SK-N-SH (cell line): Measurements from ENCODE around the gene RPL12. TPM values are rescaled to one million over a fixed set of nuclear protein-coding genes. Genes with fewer than 3 reads are reported as not detected.

Experiments used
- CTCF ChIA-PET: fragments of 300-600, 350-600 bp; formaldehyde crosslinking; extraction: SDS; loops from one replicate; lab custom pipeline; 2021; lab: Yijun Ruan, JAX
- POLR2A ChIA-PET: fragments of 350-600 bp; sonication (Branson Sonifier 250); formaldehyde crosslinking; extraction: SDS; loops from one replicate; lab custom pipeline; 2020; ENCODE audit warnings: antibody characterized with exemption, inconsistent platforms; lab: Yijun Ruan, JAX
- DNase-seq: peaks from one replicate; pipeline ENCODE4 v3.0.0; 2012
- H2AFZ ChIP-seq: fragments of 200-600 bp; sonication (generic); 2 replicates; pipeline ENCODE4 v1.8.1; 2016; ENCODE audit warnings: antibody characterized with exemption, mild to moderate bottlenecking, low read depth
- H3F3A ChIP-seq: fragments of 200-600 bp; sonication (generic); replicated peaks from 2 replicates; pipeline ENCODE3; 2016; ENCODE audit warnings: antibody characterized with exemption, mild to moderate bottlenecking; ENCODE audit not compliant: insufficient read depth
- H3K27ac ChIP-seq, 2 experiments: fragments of 200-500 bp in 1 of 2; fragments of 200-600 bp in 1 of 2; sonication (Bioruptor generic) in 1 of 2; sonication (generic), shearing (Covaris generic) in 1 of 2; 2 replicates each; pipeline versions ENCODE4 v1.5.1 to v1.6.1; 2014 to 2016; ENCODE audit warnings: low read depth in 2 of 2, inconsistent platforms in 1 of 2, low read length in 1 of 2, mild to moderate bottlenecking in 1 of 2, mixed read lengths in 1 of 2
- H3K27me3 ChIP-seq: fragments of 200-600 bp; sonication (generic), shearing (Covaris generic); 2 replicates; pipeline ENCODE4 v1.6.1; 2016; ENCODE audit warnings: mixed run types; ENCODE audit not compliant: insufficient read depth
- H3K36me3 ChIP-seq, 2 experiments: fragments of 200-500 bp in 1 of 2; fragments of 200-600 bp in 1 of 2; sonication (Bioruptor generic) in 1 of 2; sonication (generic) in 1 of 2; replicated peaks in 1 of 2; 2 replicates each; pipeline versions ENCODE3 to v1.5.1; 2014 to 2016; ENCODE audit warnings: low read length in 1 of 2, mild to moderate bottlenecking in 1 of 2; ENCODE audit not compliant: insufficient read depth in 2 of 2, control insufficient read depth in 1 of 2
- H3K4me1 ChIP-seq, 2 experiments: fragments of 200-500 bp in 1 of 2; fragments of 200-600 bp in 1 of 2; sonication (Bioruptor generic) in 1 of 2; sonication (generic), shearing (Covaris generic) in 1 of 2; 2 replicates each; pipeline versions ENCODE4 v1.5.1 to v1.6.1; 2014 to 2016; ENCODE audit warnings: low read depth in 1 of 2, low read length in 1 of 2, mixed run types in 1 of 2; ENCODE audit not compliant: insufficient read depth in 2 of 2, control insufficient read depth in 1 of 2
- H3K4me2 ChIP-seq: fragments of 200-600 bp; sonication (generic), shearing (Covaris generic); 2 replicates; pipeline ENCODE4 v1.6.1; 2017; ENCODE audit warnings: mixed run types
- H3K4me3 ChIP-seq, 2 experiments: fragments of 200-500 bp in 1 of 2; fragments of 200-600 bp in 1 of 2; sonication (Bioruptor generic) in 1 of 2; sonication (generic), shearing (Covaris generic) in 1 of 2; 2 replicates each; pipeline versions ENCODE4 v1.5.1 to v1.8.1; 2014 to 2016; ENCODE audit warnings: low read depth in 2 of 2, inconsistent platforms in 1 of 2, low read length in 1 of 2, mild to moderate bottlenecking in 1 of 2, mixed read lengths in 1 of 2, moderate library complexity in 1 of 2
- H3K79me2 ChIP-seq: fragments of 200-600 bp; sonication (generic); 2 replicates; pipeline ENCODE4 v1.8.1; 2017; ENCODE audit warnings: mild to moderate bottlenecking; ENCODE audit not compliant: insufficient read depth
- H3K9ac ChIP-seq: fragments of 200-600 bp; sonication (generic); 2 replicates; pipeline ENCODE4 v1.6.1; 2017; ENCODE audit warnings: mixed run types
- H3K9me2 ChIP-seq: fragments of 200-600 bp; sonication (generic); 2 replicates; pipeline ENCODE4 v1.6.1; 2017; ENCODE audit warnings: mixed run types
- H3K9me3 ChIP-seq: fragments of 200-600 bp; sonication (generic); 2 replicates; pipeline ENCODE4 v1.6.1; 2017; ENCODE audit warnings: mixed run types, mild to moderate bottlenecking, moderate library complexity
- H4K20me1 ChIP-seq: fragments of 200-600 bp; sonication (generic); 2 replicates; pipeline ENCODE4 v1.6.1; 2017; ENCODE audit warnings: mild to moderate bottlenecking, mixed run types; ENCODE audit not compliant: insufficient read depth
- CTCF ChIP-seq: fragments of 200-600 bp; sonication (generic); IDR thresholded peaks from 2 replicates; pipeline ENCODE4 v1.6.1; 2017; ENCODE audit warnings: antibody characterized with exemption, mild to moderate bottlenecking, moderate library complexity
- FOSL2 ChIP-seq: IDR thresholded peaks from 2 replicates; pipeline ENCODE4 v1.4.0; 2012; ENCODE audit warnings: low read depth, mild to moderate bottlenecking, moderate library complexity, borderline replicate concordance
- IRF3 ChIP-seq: fragments of 150-350 bp; IDR thresholded peaks from 2 replicates; pipeline ENCODE4 v1.6.1; 2016; ENCODE audit warnings: mild to moderate bottlenecking, low read depth, low read length
- PBX3 ChIP-seq: IDR thresholded peaks from 2 replicates; pipeline ENCODE4; 2012
- RFX5 ChIP-seq: IDR thresholded peaks from 2 replicates; pipeline ENCODE4 v1.6.1; 2012; ENCODE audit warnings: mild to moderate bottlenecking, improper control_type of control experiment, low read length
- SIN3A ChIP-seq: IDR thresholded peaks from 2 replicates; pipeline ENCODE4 v1.6.1; 2012; ENCODE audit warnings: low read depth, mild to moderate bottlenecking, low read length, moderate library complexity, borderline replicate concordance
- SMC3 ChIP-seq: IDR thresholded peaks from 2 replicates; pipeline ENCODE4 v1.6.1; 2012; ENCODE audit warnings: low read depth, low read length, improper control_type of control experiment
- TCF12 ChIP-seq: IDR thresholded peaks from 2 replicates; pipeline ENCODE4 v1.4.0; 2012
- TEAD4 ChIP-seq: IDR thresholded peaks from 2 replicates; pipeline ENCODE4 v1.4.0; 2012; ENCODE audit warnings: mild to moderate bottlenecking, borderline replicate concordance; ENCODE audit not compliant: insufficient read depth
- ZBTB33 ChIP-seq: IDR thresholded peaks from 2 replicates; pipeline ENCODE4 v1.4.0; 2012; ENCODE audit warnings: low read depth, borderline replicate concordance
- WGBS: methylation state at CpG from one replicate; pipeline ENCODE4 v1.1.6; 2017; ENCODE audit warnings: low lambda C conversion rate; 5-methylcytosine and 5-hydroxymethylcytosine counted together
- polyA plus RNA-seq, 3 experiments: library from polyadenylated mRNA; depleted of rRNA; stranded (reverse); fragments of >200 nt; gene quantifications; 2 replicates each; pipeline ENCODE4 v1.2.3, GENCODE V29; 2012

Gene RPL12
- polyA plus RNA-seq, 1 of the 3 experiments (the other 2 are of a cell fraction): 3,270 TPM

- no peak for TF ChIP-seq TCF12
These were observed 41.4 kb upstream of the RPL12 start (continued) for GRCh38 chr9:127492616-127493015.

GRCh38 chr9:127491516-127491915 is 40.3 kb upstream of the RPL12 start:
- no peak overlapping the region for H3K27ac ChIP-seq
- H2AFZ ChIP-seq: no peak overlapping the region
- H4K20me1 ChIP-seq: no peaks in the 10 kb centered on the region
- H3K4me3 ChIP-seq: no peak overlapping the region
- ChIA-PET POLR2A (no interaction called here), CTCF (interaction anchor here (0.5 to 3.7 kb wide), 3 partner anchors 12 to 69 kb away, joined by 3 to 25 read pairs (median 4); no protein-coding TSS in a partner anchor)
- H3K27me3 ChIP-seq: no peaks in the 10 kb centered on the region
- H3K9me2 ChIP-seq: no peaks in the 10 kb centered on the region
- WGBS: 85% methylated on average over 4 of the region's 10 CpGs
- no peak for DNase-seq
- H3K79me2 ChIP-seq: no peaks in the 10 kb centered on the region
- H3K4me2 ChIP-seq: no peak overlapping the region
- H3F3A ChIP-seq: peaks cover 31% of the 10 kb centered on the region
- H3K9ac ChIP-seq: no peak overlapping the region
- H3K9me3 ChIP-seq: no peaks in the 10 kb centered on the region
- H3K36me3 ChIP-seq: peaks cover 3 to 37% of the 10 kb centered on the region in 2 experiments
- H3K4me1 ChIP-seq: peaks cover 11 to 13% of the 10 kb centered on the region in 2 experiments; a peak in 2 of 4 replicates
- TF ChIP-seq PBX3 (no peak), SMC3 (no peak), TEAD4 (no peak)

- Histone ChIP-seq H3K27me3 (no peaks in the 10 kb centered on the region), H3K4me2 (no peak overlapping the region), H3K9me3 (no peaks in the 10 kb centered on the region), H3K4me1 (peaks cover 4 to 6% of the 10 kb centered on the region in 2 experiments; a peak in 2 of 4 replicates), H4K20me1 (no peaks in the 10 kb centered on the region), H2AFZ (no peak overlapping the region), H3K4me3 (no peak overlapping the region), H3K9me2 (no peaks in the 10 kb centered on the region), H3K9ac (no peak overlapping the region), H3K79me2 (no peaks in the 10 kb centered on the region), H3K27ac (no peak overlapping the region; a peak in 1 of 4 replicates), H3F3A (peaks cover 23% of the 10 kb centered on the region), H3K36me3 (peaks cover 3 to 40% of the 10 kb centered on the region in 2 experiments)
- DNase-seq: no peak
- TF ChIP-seq SIN3A (no peak), FOSL2 (no peak), CTCF (no peak), RFX5 (no peak), IRF3 (no peak), ZBTB33 (no peak)
- CTCF ChIA-PET: interaction anchor here (0.5 to 3.7 kb wide), 9 partner anchors 13 to 643 kb away, joined by 3 to 25 read pairs (median 4); partner anchors contain the start of gene TOR2A
- 90% methylated on average over 8 of the region's 9 CpGs for WGBS
- POLR2A ChIA-PET: interaction anchor here (0.8 kb wide), 1 partner anchor 50 kb away, joined by 3 read pairs; no protein-coding TSS in a partner anchor
These were observed 39.5 kb upstream of the RPL12 start for GRCh38 chr9:127490535-127491230.
